GM12878 (cell line): ENCODE measurements around the gene TGFBR3. TPM values are rescaled to one million over a fixed set of nuclear protein-coding genes. Genes with fewer than 3 reads are reported as not detected.

Source experiments
- ATAC-seq: fragments of 200-7000 bp; cut with Tn5 transposase; 3 replicates; pipeline ENCODE4 v1.9.1; 2020; ENCODE audit warnings: mild to moderate bottlenecking, moderate library complexity
- BruUV-seq: library from RNA; stranded (reverse); fragments of 400-500 nt; replicated peaks from 2 replicates; lab custom pipeline; 2021; lab: Mats Ljungman, UMichigan
- CTCF ChIA-PET: fragments of 300-600 bp; sonication (Branson Sonifier 250); formaldehyde crosslinking; extraction: SDS; loops from one replicate; lab custom pipeline; 2021; ENCODE audit warnings: inconsistent platforms; lab: Yijun Ruan, JAX
- POLR2A ChIA-PET: fragments of 350-600 bp; formaldehyde crosslinking; extraction: SDS; loops from one replicate; lab custom pipeline; 2021; ENCODE audit warnings: inconsistent platforms; lab: Charles Lee
- RAD21 ChIA-PET: fragments of 300-600 bp; sonication (Branson Sonifier 250); formaldehyde crosslinking; loops from one replicate; lab custom pipeline; 2023; ENCODE audit warnings: antibody characterized with exemption; ENCODE audit not compliant: unreplicated experiment; lab: Charles Lee
- SMC1A ChIA-PET: fragments of 300-600 bp; sonication (Branson Sonifier 250); formaldehyde crosslinking; loops from one replicate; lab custom pipeline; 2023; ENCODE audit not compliant: unreplicated experiment, uncharacterized antibody; lab: Charles Lee
- DNase-seq: peaks from one replicate; pipeline ENCODE4 v3.0.0-alpha.2; 2011; ENCODE audit warnings: low read depth, low spot score
- FAIRE-seq: peaks from 3 replicates; lab custom pipeline; 2011; peaks lifted over from hg19 to GRCh38; lab: Jason Lieb, UNC
- H2AFZ ChIP-seq: 2 replicates; pipeline ENCODE4 v1.6.0; 2011; ENCODE audit warnings: low read depth, low read length, control low read depth; ENCODE audit not compliant: control insufficient read depth
- H3K27ac ChIP-seq: 2 replicates; pipeline ENCODE4 v1.5.1; 2011; ENCODE audit warnings: control low read depth; ENCODE audit not compliant: control insufficient read depth, insufficient read depth
- H3K27me3 ChIP-seq, 2 experiments: replicated peaks in 1 of 2; 2 replicates each; pipeline versions ENCODE4 v1.6.0 to v1.6.1; 2011; ENCODE audit warnings: low read length in 1 of 2; ENCODE audit not compliant: control insufficient read depth in 2 of 2, insufficient read depth in 2 of 2
- H3K36me3 ChIP-seq, 2 experiments: 2 replicates each; pipeline ENCODE4 v1.5.1; 2011; ENCODE audit warnings: low read length in 1 of 2; ENCODE audit not compliant: control insufficient read depth in 2 of 2, insufficient read depth in 2 of 2
- H3K4me1 ChIP-seq: 2 replicates; pipeline ENCODE4 v1.6.1; 2011; ENCODE audit warnings: mild to moderate bottlenecking, low read length, moderate library complexity, mixed read lengths; ENCODE audit not compliant: control insufficient read depth, insufficient read depth
- H3K4me2 ChIP-seq: 2 replicates; pipeline ENCODE4 v1.6.0; 2011; ENCODE audit warnings: control low read depth; ENCODE audit not compliant: control insufficient read depth, insufficient read depth
- H3K4me3 ChIP-seq: fragments of 200-600 bp; sonication (generic); 2 replicates; pipeline ENCODE4 v1.5.1; 2016
- H3K79me2 ChIP-seq: 2 replicates; pipeline ENCODE4 v1.6.0; 2011; ENCODE audit warnings: low read length; ENCODE audit not compliant: control insufficient read depth, insufficient read depth
- H3K9ac ChIP-seq: 2 replicates; pipeline ENCODE4 v1.8.0; 2011; ENCODE audit warnings: low read length, control low read depth, mixed read lengths; ENCODE audit not compliant: control insufficient read depth, insufficient read depth
- H3K9me3 ChIP-seq: replicated peaks from 3 replicates; pipeline ENCODE4 v1.5.1; 2011; ENCODE audit warnings: mild to moderate bottlenecking, low read length; ENCODE audit not compliant: control insufficient read depth, insufficient read depth
- H4K20me1 ChIP-seq: 2 replicates; pipeline ENCODE4 v1.6.0; 2011; ENCODE audit not compliant: control insufficient read depth, insufficient read depth
- ATF7 ChIP-seq: fragments of 450-650 bp; IDR thresholded peaks from 2 replicates; pipeline ENCODE4 v1.6.1; 2016; ENCODE audit warnings: low read depth, mild to moderate bottlenecking
- MEF2A ChIP-seq: IDR thresholded peaks from 2 replicates; pipeline ENCODE4 v1.6.1; 2011; ENCODE audit warnings: low read depth, mild to moderate bottlenecking, low read length, moderate library complexity; ENCODE audit not compliant: insufficient read depth
- POLR2AphosphoS2 ChIP-seq: IDR thresholded peaks from 2 replicates; pipeline ENCODE4 v1.6.1; 2011; ENCODE audit warnings: low read depth, mild to moderate bottlenecking, low read length, improper control_type of control experiment, moderate library complexity
- RAD21 ChIP-seq: IDR thresholded peaks from 2 replicates; pipeline ENCODE4 v1.6.1; 2011; ENCODE audit warnings: mild to moderate bottlenecking, low read depth, low read length, moderate library complexity; ENCODE audit not compliant: insufficient read depth
- RUNX3 ChIP-seq: IDR thresholded peaks from 2 replicates; pipeline ENCODE4 v1.6.1; 2012; ENCODE audit warnings: low read length, inconsistent platforms
- SPI1 ChIP-seq: IDR thresholded peaks from 2 replicates; pipeline ENCODE4 v1.6.1; 2011; ENCODE audit warnings: low read depth, mild to moderate bottlenecking, low read length, moderate library complexity, borderline replicate concordance; ENCODE audit not compliant: insufficient read depth
- WGBS: methylation state at CpG from one replicate; pipeline ENCODE4 v1.1.6; 2016; ENCODE audit warnings: low lambda C conversion rate; ENCODE audit not compliant: insufficient replicate concordance, insufficient coverage; ENCODE audit errors: missing lambda C conversion rate; 5-methylcytosine and 5-hydroxymethylcytosine counted together
- in situ Hi-C: fragments of 300-500 bp; cut with MboI; formaldehyde crosslinking; loops from 9 replicates; pipeline ENCODE4 v1.14.3; 2018; ENCODE audit warnings: mixed read lengths
- intact Hi-C: fragments of 100-400 bp; cut with micrococcal nuclease; formaldehyde crosslinking; loops from one replicate; pipeline ENCODE4 v1.14.2; 2022; ENCODE audit not compliant: unreplicated experiment
- polyA plus RNA-seq, 11 experiments: library from polyadenylated mRNA; depleted of rRNA in 4 of 11; unstranded in 6 of 11; stranded (reverse) in 5 of 11; fragments of >200 nt; fragmentation: Nextera tagmentation in 4 of 11; fragmentation: Illumina TruSeq in 1 of 11; extraction: Ambion mirVana in 4 of 11; extraction: Trizol in 1 of 11; gene quantifications; 1 replicate in 1 of 11; 2 replicates in 10 of 11; pipeline versions ENCODE4 v1.2.1 to v1.2.3, GENCODE V29; 2011 to 2016; ENCODE audit warnings: inconsistent platforms in 2 of 11, missing spikeins in 2 of 11, low read depth in 1 of 11
- total RNA-seq, 4 experiments: library from RNA; depleted of rRNA in 3 of 4; stranded (reverse); fragments of >200 nt in 3 of 4; fragmentation: Illumina TruSeq in 1 of 4; extraction: Trizol in 1 of 4; gene quantifications; 2 replicates each; pipeline versions ENCODE4 v1.2.1 to v1.2.3, GENCODE V29; 2013 to 2021
- TF ChIP-seq, protein P1 (sequence below): IDR thresholded peaks from 2 replicates; pipeline ENCODE4 v1.6.1; 2012; ENCODE audit warnings: improper control_type of control experiment, low read depth, low read length; ENCODE audit not compliant: insufficient replicate concordance
- TF ChIP-seq, protein P2 (sequence below): fragments of 450-650 bp; IDR thresholded peaks from 2 replicates; pipeline ENCODE4 v1.6.1; 2016; ENCODE audit warnings: mild to moderate bottlenecking, moderate library complexity, borderline replicate concordance

The TGFBR3 gene
- total and polyA plus RNA-seq, 10 of the 15 experiments (the other 5 are each of a cell fraction or from before 2014, with no cell fraction given) = 2.7 to 16.5 (median 12.6) TPM

DNA sequence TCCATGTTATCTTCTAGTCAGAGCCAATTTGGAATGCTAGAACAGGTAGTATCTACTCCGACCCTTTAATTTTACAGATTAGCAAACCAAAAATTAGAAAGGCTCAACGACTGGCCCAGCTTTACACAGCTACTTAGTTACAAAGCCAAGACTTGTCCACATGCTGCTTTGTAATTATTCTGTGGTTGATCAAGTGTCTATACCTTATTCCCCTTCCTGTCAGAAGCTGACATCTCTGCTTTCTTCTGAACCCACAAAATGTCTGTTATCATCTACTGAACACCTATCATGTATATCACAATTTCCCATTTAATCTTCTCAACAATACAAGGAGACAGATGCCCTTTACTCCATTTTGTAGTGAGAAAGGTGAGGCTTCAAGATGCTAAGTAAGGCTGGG lies 15.6 kb downstream of the TGFBR3 start:
- Histone ChIP-seq H3K4me2 (no peak overlapping the region), H3K9me3 (no peaks in the 10 kb centered on the region), H3K36me3 (no peaks in the 10 kb centered on the region), H3K4me3 (no peak overlapping the region), H2AFZ (no peak overlapping the region), H3K9ac (no peak overlapping the region), H4K20me1 (no peaks in the 10 kb centered on the region), H3K4me1 (peaks cover 12% of the 10 kb centered on the region), H3K27me3 (no peaks in the 10 kb centered on the region), H3K79me2 (peaks cover 2% of the 10 kb centered on the region), H3K27ac (no peak overlapping the region)
- intact Hi-C loops (no loop called here), in situ Hi-C loops (no loop called here)
- no TSS peak for BruUV-seq
- ChIA-PET SMC1A (no interaction called here), CTCF (interaction anchor here (0.8 to 1.3 kb wide), 2 partner anchors 10 to 14 kb away, joined by 3 to 4 read pairs; no protein-coding TSS in a partner anchor), POLR2A (no interaction called here), RAD21 (no interaction called here)
- TF ChIP-seq RUNX3 (0 out of 2 replicates have a peak, but pooled peaks have one; percentile 14), POLR2AphosphoS2 (no peak)
- ATAC-seq (no peak), FAIRE-seq (no peak), DNase-seq (no peak)
- WGBS = 28% methylated on average over 2 of the region's 2 CpGs

DNA sequence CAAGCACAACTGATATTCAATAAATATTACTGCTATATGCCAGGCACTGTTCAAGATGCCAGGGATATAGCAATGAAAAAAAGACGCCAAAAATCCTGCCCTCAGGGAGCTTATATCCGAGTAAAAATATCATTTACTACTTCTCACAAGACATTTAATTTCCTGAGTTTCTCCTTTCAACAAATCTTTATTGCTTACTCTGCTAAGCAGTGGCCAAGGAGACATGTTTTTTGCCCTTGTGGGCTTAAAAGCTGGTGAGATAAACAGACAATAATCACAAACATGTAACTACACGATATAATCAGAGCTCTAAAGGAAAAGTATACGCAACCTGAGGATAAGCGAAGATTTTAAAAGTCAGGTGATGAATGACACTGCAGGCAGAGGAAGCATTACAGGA lies 19.5 kb downstream of the TGFBR3 start:
- 81% methylated on average over 5 of the region's 5 CpGs for WGBS
- in situ Hi-C loops = no loop called here
- no peaks in the 10 kb centered on the region for H3K4me1 ChIP-seq
- TF ChIP-seq, protein P1, sequence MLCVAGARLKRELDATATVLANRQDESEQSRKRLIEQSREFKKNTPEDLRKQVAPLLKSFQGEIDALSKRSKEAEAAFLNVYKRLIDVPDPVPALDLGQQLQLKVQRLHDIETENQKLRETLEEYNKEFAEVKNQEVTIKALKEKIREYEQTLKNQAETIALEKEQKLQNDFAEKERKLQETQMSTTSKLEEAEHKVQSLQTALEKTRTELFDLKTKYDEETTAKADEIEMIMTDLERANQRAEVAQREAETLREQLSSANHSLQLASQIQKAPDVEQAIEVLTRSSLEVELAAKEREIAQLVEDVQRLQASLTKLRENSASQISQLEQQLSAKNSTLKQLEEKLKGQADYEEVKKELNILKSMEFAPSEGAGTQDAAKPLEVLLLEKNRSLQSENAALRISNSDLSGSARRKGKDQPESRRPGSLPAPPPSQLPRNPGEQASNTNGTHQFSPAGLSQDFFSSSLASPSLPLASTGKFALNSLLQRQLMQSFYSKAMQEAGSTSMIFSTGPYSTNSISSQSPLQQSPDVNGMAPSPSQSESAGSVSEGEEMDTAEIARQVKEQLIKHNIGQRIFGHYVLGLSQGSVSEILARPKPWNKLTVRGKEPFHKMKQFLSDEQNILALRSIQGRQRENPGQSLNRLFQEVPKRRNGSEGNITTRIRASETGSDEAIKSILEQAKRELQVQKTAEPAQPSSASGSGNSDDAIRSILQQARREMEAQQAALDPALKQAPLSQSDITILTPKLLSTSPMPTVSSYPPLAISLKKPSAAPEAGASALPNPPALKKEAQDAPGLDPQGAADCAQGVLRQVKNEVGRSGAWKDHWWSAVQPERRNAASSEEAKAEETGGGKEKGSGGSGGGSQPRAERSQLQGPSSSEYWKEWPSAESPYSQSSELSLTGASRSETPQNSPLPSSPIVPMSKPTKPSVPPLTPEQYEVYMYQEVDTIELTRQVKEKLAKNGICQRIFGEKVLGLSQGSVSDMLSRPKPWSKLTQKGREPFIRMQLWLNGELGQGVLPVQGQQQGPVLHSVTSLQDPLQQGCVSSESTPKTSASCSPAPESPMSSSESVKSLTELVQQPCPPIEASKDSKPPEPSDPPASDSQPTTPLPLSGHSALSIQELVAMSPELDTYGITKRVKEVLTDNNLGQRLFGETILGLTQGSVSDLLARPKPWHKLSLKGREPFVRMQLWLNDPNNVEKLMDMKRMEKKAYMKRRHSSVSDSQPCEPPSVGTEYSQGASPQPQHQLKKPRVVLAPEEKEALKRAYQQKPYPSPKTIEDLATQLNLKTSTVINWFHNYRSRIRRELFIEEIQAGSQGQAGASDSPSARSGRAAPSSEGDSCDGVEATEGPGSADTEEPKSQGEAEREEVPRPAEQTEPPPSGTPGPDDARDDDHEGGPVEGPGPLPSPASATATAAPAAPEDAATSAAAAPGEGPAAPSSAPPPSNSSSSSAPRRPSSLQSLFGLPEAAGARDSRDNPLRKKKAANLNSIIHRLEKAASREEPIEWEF = no peak
- TF ChIP-seq, protein P2, sequence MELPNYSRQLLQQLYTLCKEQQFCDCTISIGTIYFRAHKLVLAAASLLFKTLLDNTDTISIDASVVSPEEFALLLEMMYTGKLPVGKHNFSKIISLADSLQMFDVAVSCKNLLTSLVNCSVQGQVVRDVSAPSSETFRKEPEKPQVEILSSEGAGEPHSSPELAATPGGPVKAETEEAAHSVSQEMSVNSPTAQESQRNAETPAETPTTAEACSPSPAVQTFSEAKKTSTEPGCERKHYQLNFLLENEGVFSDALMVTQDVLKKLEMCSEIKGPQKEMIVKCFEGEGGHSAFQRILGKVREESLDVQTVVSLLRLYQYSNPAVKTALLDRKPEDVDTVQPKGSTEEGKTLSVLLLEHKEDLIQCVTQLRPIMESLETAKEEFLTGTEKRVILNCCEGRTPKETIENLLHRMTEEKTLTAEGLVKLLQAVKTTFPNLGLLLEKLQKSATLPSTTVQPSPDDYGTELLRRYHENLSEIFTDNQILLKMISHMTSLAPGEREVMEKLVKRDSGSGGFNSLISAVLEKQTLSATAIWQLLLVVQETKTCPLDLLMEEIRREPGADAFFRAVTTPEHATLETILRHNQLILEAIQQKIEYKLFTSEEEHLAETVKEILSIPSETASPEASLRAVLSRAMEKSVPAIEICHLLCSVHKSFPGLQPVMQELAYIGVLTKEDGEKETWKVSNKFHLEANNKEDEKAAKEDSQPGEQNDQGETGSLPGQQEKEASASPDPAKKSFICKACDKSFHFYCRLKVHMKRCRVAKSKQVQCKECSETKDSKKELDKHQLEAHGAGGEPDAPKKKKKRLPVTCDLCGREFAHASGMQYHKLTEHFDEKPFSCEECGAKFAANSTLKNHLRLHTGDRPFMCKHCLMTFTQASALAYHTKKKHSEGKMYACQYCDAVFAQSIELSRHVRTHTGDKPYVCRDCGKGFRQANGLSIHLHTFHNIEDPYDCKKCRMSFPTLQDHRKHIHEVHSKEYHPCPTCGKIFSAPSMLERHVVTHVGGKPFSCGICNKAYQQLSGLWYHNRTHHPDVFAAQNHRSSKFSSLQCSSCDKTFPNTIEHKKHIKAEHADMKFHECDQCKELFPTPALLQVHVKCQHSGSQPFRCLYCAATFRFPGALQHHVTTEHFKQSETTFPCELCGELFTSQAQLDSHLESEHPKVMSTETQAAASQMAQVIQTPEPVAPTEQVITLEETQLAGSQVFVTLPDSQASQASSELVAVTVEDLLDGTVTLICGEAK = no peak
- TF ChIP-seq ATF7 = no peak
- no peak for TF ChIP-seq SPI1
- TF ChIP-seq MEF2A = no peak
- no peak for TF ChIP-seq RAD21

More for the DNA sequence above, 19.5 kb downstream of the TGFBR3 start:
- ChIA-PET CTCF (no interaction called here), POLR2A (no interaction called here), SMC1A (interaction anchor here (1.3 kb wide), 1 partner anchor 355 kb away, joined by 3 read pairs; no protein-coding TSS in a partner anchor), RAD21 (no interaction called here)
- Histone ChIP-seq H3K4me3 (no peak overlapping the region), H3K79me2 (no peaks in the 10 kb centered on the region), H3K4me2 (no peak overlapping the region), H2AFZ (no peak overlapping the region), H3K27me3 (no peaks in the 10 kb centered on the region), H3K9me3 (no peaks in the 10 kb centered on the region), H3K36me3 (no peaks in the 10 kb centered on the region), H3K27ac (no peak overlapping the region), H4K20me1 (no peaks in the 10 kb centered on the region), H3K9ac (no peak overlapping the region)
- no peak for DNase-seq
- BruUV-seq = no TSS peak
- no peak for FAIRE-seq
- no peak for ATAC-seq
- intact Hi-C loops = no loop called here
